ENCODE data around the gene CYTIP. TPM values are rescaled to one million over a fixed set of nuclear protein-coding genes. Genes with fewer than 3 reads are reported as not detected.

CYTIP gene
- total and polyA plus RNA-seq, 4 experiments from 2014 or later: 163 to 248 (median 203) TPM

DNA sequence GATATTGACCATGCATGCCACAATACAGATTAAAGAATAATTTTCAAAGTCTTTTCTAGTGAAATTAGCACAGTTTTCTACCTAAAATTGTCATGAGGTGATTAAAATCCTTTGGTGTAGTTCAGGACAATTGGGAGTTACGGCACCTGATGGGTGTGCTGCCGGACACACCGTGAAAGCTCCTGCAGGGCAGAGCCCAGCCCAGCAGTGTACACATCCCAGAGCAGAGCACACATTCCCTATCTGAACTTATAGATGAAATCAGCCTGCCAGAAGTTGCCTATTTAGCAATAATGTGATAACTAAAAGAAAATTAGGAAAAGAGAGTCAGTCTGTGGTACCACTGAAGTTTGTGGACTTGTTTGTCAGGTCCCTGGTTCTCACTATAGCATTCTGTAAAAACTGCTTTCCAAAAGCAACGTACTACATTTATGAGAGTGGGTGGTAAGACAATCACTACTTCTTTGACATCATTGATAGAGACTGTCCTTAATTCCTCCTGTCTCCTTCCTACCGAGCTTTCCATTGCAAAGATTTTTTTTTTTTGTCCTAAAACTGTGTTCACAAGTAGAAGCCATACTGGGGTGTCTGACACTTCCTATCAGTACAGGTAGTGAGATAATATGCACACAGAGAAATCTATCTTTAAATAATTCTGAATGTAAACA, 3.4 kb downstream of the CYTIP start:
- H3K4me3 Mint-ChIP-seq: peak overlapping the region; percentile 90 to 100 (median 98)
- CTCF ChIA-PET (ENCODE audit: partially characterized antibody): interaction anchor here (0.9 to 14.4 kb wide), 13 partner anchors 8 to 109 kb away, joined by 3 to 340 read pairs (median 4); partner anchors contain the start of gene ERMN
- no peaks in the 10 kb centered on the region for H3K27me3 Mint-ChIP-seq
- peaks cover 16 to 71% (median 21%) of the 10 kb centered on the region in 4 donors for H3K4me1 Mint-ChIP-seq
- no peaks in the 10 kb centered on the region for H3K9me3 ChIP-seq (ENCODE audit: control insufficient read depth in 1 of 2, low read length in 2 of 2)
- no peaks in the 10 kb centered on the region for H3K27me3 ChIP-seq (ENCODE audit: insufficient read depth, low read length)
- H3K27ac Mint-ChIP-seq: peak overlapping the region; percentile 94 to 100 (median 95)
- peak overlapping the region; percentile 85 for H3K27ac ChIP-seq (ENCODE audit: low read depth, low read length)
- peaks cover 25% of the 10 kb centered on the region for H3K4me1 ChIP-seq (ENCODE audit: insufficient read depth, low read length)
- H3K36me3 ChIP-seq (ENCODE audit: insufficient read depth, low read length): peaks cover 13% of the 10 kb centered on the region
- H3K9me3 Mint-ChIP-seq: peaks cover 0 to 2% (median 0%) of the 10 kb centered on the region in 8 donors
- peaks cover 73 to 82% of the 10 kb centered on the region in 2 donors for H3K36me3 Mint-ChIP-seq
- intact Hi-C loops (cut with micrococcal nuclease): loop anchor here (1.0 to 10.0 kb wide), 4 partner anchors 7 to 1106 kb away; partner anchors contain the start of genes ACVR1C and NR4A2
- peak in 1 of 5 donors; percentile 35 for DNase-seq
- POLR2A ChIA-PET (ENCODE audit: partially characterized antibody): interaction anchor here (0.9 to 27.4 kb wide), 14 partner anchors 9 to 451 kb away, joined by 3 to 1017 read pairs (median 5); partner anchors contain the start of genes ACVR1 and ERMN
- H3K4me3 ChIP-seq (ENCODE audit: low read length in 2 of 2): peak overlapping the region; percentile 81 to 85

DNA sequence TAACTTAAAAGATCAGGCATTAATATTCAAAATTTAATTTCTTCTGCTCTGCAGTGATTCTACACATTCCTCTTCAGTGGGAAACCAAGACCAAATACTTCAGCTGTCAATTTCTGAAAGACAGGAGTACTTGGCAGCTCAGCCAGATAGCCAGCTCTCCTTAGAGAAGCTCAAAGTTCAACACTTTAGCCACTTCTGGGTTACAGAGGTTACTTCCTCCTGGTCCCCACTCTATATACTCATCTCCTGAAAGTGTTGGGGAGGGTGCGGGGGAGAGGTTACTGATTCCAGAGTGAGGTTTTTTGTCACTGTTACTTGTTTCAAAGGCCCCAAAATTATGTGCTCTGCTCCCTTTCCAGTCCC, 4.1 kb downstream of the CYTIP start:
- intact Hi-C loops (cut with micrococcal nuclease): loop anchor here (1.0 to 10.0 kb wide), 5 partner anchors 13 to 1105 kb away; partner anchors contain the start of genes ACVR1C and NR4A2
- no peaks in the 10 kb centered on the region for H3K9me3 ChIP-seq (ENCODE audit: control insufficient read depth in 1 of 2, low read length in 2 of 2)
- H3K4me3 Mint-ChIP-seq: peak overlapping the region; percentile 90 to 100 (median 98)
- peak overlapping the region; percentile 94 to 100 (median 95) for H3K27ac Mint-ChIP-seq
- H3K4me3 ChIP-seq (ENCODE audit: low read length in 2 of 2): peak overlapping the region; percentile 81 to 85
- no peaks in the 10 kb centered on the region for H3K27me3 Mint-ChIP-seq
- DNase-seq: peak in 1 of 5 donors; percentile 62
- peaks cover 25% of the 10 kb centered on the region for H3K4me1 ChIP-seq (ENCODE audit: insufficient read depth, low read length)
- CTCF ChIA-PET (ENCODE audit: partially characterized antibody): interaction anchor here (0.9 to 14.4 kb wide), 18 partner anchors 9 to 188 kb away, joined by 3 to 340 read pairs (median 4); partner anchors contain the start of gene ERMN
- peaks cover 13% of the 10 kb centered on the region for H3K36me3 ChIP-seq (ENCODE audit: insufficient read depth, low read length)
- peaks cover 15 to 71% (median 22%) of the 10 kb centered on the region in 4 donors for H3K4me1 Mint-ChIP-seq
- POLR2A ChIA-PET (ENCODE audit: partially characterized antibody): interaction anchor here (1.0 to 27.4 kb wide), 16 partner anchors 9 to 1106 kb away, joined by 3 to 1017 read pairs (median 5); partner anchors contain the start of genes ACVR1 and ERMN
- H3K27ac ChIP-seq (ENCODE audit: low read depth, low read length): peak overlapping the region; percentile 85
- H3K27me3 ChIP-seq (ENCODE audit: insufficient read depth, low read length): no peaks in the 10 kb centered on the region
- peaks cover 0 to 3% (median 0%) of the 10 kb centered on the region in 8 donors for H3K9me3 Mint-ChIP-seq
- H3K36me3 Mint-ChIP-seq: peaks cover 79 to 89% of the 10 kb centered on the region in 2 donors

GRCh38 chr2:157438863-157439823, 4.7 kb downstream of the CYTIP start:
- Histone ChIP-seq H3K4me3 (ENCODE audit: low read length in 2 of 2) (peak overlapping the region; percentile 81 to 85), H3K36me3 (ENCODE audit: insufficient read depth, low read length) (peaks cover 19% of the 10 kb centered on the region), H3K27me3 (ENCODE audit: insufficient read depth, low read length) (no peaks in the 10 kb centered on the region), H3K4me1 (ENCODE audit: insufficient read depth, low read length) (peaks cover 26% of the 10 kb centered on the region), H3K9me3 (ENCODE audit: control insufficient read depth in 1 of 2, low read length in 2 of 2) (no peaks in the 10 kb centered on the region), H3K27ac (ENCODE audit: low read depth, low read length) (peak overlapping the region; percentile 85)
- DNase-seq: no peak
- Mint-ChIP-seq H3K4me3 (peak overlapping the region; percentile 90 to 100 (median 98)), H3K36me3 (peaks cover 85 to 89% of the 10 kb centered on the region in 2 donors), H3K9me3 (peaks cover 0 to 7% (median 0%) of the 10 kb centered on the region in 8 donors), H3K4me1 (peaks cover 15 to 71% (median 24%) of the 10 kb centered on the region in 4 donors), H3K27me3 (no peaks in the 10 kb centered on the region), H3K27ac (peak overlapping the region; percentile 94 to 100 (median 95))
- CTCF ChIA-PET (ENCODE audit: partially characterized antibody): interaction anchor here (0.9 to 14.4 kb wide), 16 partner anchors 9 to 189 kb away, joined by 3 to 340 read pairs (median 4); partner anchors contain the start of gene ERMN
- intact Hi-C loops (cut with micrococcal nuclease): loop anchor here (1.0 to 2.0 kb wide), 2 partner anchors 14 to 21 kb away; no protein-coding TSS in a partner anchor
- POLR2A ChIA-PET (ENCODE audit: partially characterized antibody): interaction anchor here (1.0 to 27.4 kb wide), 16 partner anchors 10 to 1105 kb away, joined by 3 to 1017 read pairs (median 5); partner anchors contain the start of genes ACVR1 and ERMN

DNA sequence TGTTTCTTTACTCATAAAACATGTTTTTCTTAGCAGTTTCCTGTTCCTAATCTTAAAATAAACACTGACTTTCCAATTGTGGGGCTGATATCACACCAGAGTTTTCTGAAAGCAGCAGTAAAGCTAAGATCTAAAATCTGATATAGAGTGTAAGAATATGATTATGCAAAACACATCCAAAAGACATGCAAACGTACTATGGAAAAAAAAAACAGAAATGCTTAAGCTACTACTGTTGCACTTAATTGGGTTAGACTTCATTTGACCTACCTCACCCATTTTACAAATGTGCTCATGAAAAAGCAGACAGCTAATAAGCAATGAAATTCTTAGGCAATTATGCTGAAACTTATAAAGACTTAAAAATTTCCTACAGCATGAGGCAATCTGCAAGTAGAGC, 10.5 kb downstream of the CYTIP start:
- H3K27ac Mint-ChIP-seq: peak overlapping the region; percentile 80 to 99 (median 91)
- intact Hi-C loops (cut with micrococcal nuclease): loop anchor here (1.0 kb wide), 1 partner anchor 8 kb away; no protein-coding TSS in a partner anchor
- CTCF ChIA-PET (ENCODE audit: partially characterized antibody): interaction anchor here (0.6 to 14.4 kb wide), 14 partner anchors 8 to 130 kb away, joined by 3 to 340 read pairs (median 5); partner anchors contain the start of genes CYTIP and ERMN
- Histone ChIP-seq H3K36me3 (ENCODE audit: insufficient read depth, low read length) (peaks cover 64% of the 10 kb centered on the region), H3K4me3 (ENCODE audit: low read length in 2 of 2) (peak overlapping the region; percentile 8 to 56), H3K27me3 (ENCODE audit: insufficient read depth, low read length) (no peaks in the 10 kb centered on the region), H3K27ac (ENCODE audit: low read depth, low read length) (peak overlapping the region; percentile 59), H3K4me1 (ENCODE audit: insufficient read depth, low read length) (peaks cover 84% of the 10 kb centered on the region), H3K9me3 (ENCODE audit: control insufficient read depth in 1 of 2, low read length in 2 of 2) (no peaks in the 10 kb centered on the region)
- peaks cover 0 to 6% (median 0%) of the 10 kb centered on the region in 8 donors for H3K9me3 Mint-ChIP-seq
- peaks cover 91 to 92% of the 10 kb centered on the region in 2 donors for H3K36me3 Mint-ChIP-seq
- POLR2A ChIA-PET (ENCODE audit: partially characterized antibody): interaction anchor here (0.9 to 27.4 kb wide), 12 partner anchors 2 to 443 kb away, joined by 3 to 1017 read pairs (median 10); partner anchors contain the start of genes ACVR1, CYTIP and ERMN
- peak overlapping the region; percentile 78 to 100 (median 92) for H3K4me3 Mint-ChIP-seq
- H3K27me3 Mint-ChIP-seq: no peaks in the 10 kb centered on the region
- H3K4me1 Mint-ChIP-seq: peaks cover 62 to 96% (median 77%) of the 10 kb centered on the region in 4 donors
- DNase-seq: no peak

GRCh38 chr2:157432475-157433106, 11.3 kb downstream of the CYTIP start:
- Histone ChIP-seq H3K9me3 (ENCODE audit: control insufficient read depth in 1 of 2, low read length in 2 of 2) (no peaks in the 10 kb centered on the region), H3K4me3 (ENCODE audit: low read length in 2 of 2) (peak overlapping the region; percentile 8 to 56), H3K27me3 (ENCODE audit: insufficient read depth, low read length) (no peaks in the 10 kb centered on the region), H3K27ac (ENCODE audit: low read depth, low read length) (peak overlapping the region; percentile 59), H3K4me1 (ENCODE audit: insufficient read depth, low read length) (peaks cover 85% of the 10 kb centered on the region), H3K36me3 (ENCODE audit: insufficient read depth, low read length) (peaks cover 72% of the 10 kb centered on the region)
- intact Hi-C loops (cut with micrococcal nuclease): loop anchor here (1.0 kb wide), 1 partner anchor 9 kb away; no protein-coding TSS in a partner anchor
- peak overlapping the region; percentile 80 to 99 (median 91) for H3K27ac Mint-ChIP-seq
- peak overlapping the region; percentile 78 to 100 (median 92) for H3K4me3 Mint-ChIP-seq
- peaks cover 61 to 96% (median 79%) of the 10 kb centered on the region in 4 donors for H3K4me1 Mint-ChIP-seq
- peaks cover 91 to 92% of the 10 kb centered on the region in 2 donors for H3K36me3 Mint-ChIP-seq
- no peaks in the 10 kb centered on the region for H3K27me3 Mint-ChIP-seq
- DNase-seq: no peak
- POLR2A ChIA-PET (ENCODE audit: partially characterized antibody): interaction anchor here (1.0 to 27.4 kb wide), 12 partner anchors 2 to 102 kb away, joined by 3 to 1017 read pairs (median 14); partner anchors contain the start of genes CYTIP and ERMN
- H3K9me3 Mint-ChIP-seq: peaks cover 0 to 6% (median 1%) of the 10 kb centered on the region in 8 donors
- CTCF ChIA-PET (ENCODE audit: partially characterized antibody): interaction anchor here (1.2 to 14.4 kb wide), 10 partner anchors 10 to 101 kb away, joined by 3 to 340 read pairs (median 10); partner anchors contain the start of genes CYTIP and ERMN

All from CD4-positive, alpha-beta memory T cell (primary cell).